C4-2B (cell line): ENCODE data around the gene SPOCK1.

Source experiments
- H3K27ac ChIP-seq: fragments of 450-650 bp; 2 replicates; pipeline ENCODE4 v1.5.1; 2017
- CTCF ChIP-seq: fragments of 450-650 bp; conservative IDR thresholded peaks from 2 replicates; pipeline ENCODE4 v1.5.1; 2017; ENCODE audit warnings: mild to moderate bottlenecking
- ZFX ChIP-seq: fragments of 450-650 bp; IDR thresholded peaks from 2 replicates; pipeline ENCODE4 v1.6.1; 2017

SPOCK1 gene

GRCh38 chr5:137294604-137295003 is 204.5 kb downstream of the SPOCK1 start:
- H3K27ac ChIP-seq, result no peak overlapping the region
- TF ChIP-seq CTCF (no peak), ZFX (no peak)

GRCh38 chr5:137292461-137293027 is 206.6 kb downstream of the SPOCK1 start:
- no peak for TF ChIP-seq CTCF
- TF ChIP-seq ZFX, result no peak
- peak overlapping the region; percentile 20; the same call in 1 of the 2 replicates for H3K27ac ChIP-seq

GRCh38 chr5:137291436-137291835 is 207.7 kb downstream of the SPOCK1 start:
- H3K27ac ChIP-seq, result peak overlapping the region; percentile 20
- TF ChIP-seq ZFX (no peak), CTCF (no peak)

GRCh38 chr5:137291031-137291430 is 208.1 kb downstream of the SPOCK1 start:
- TF ChIP-seq ZFX, result no peak
- TF ChIP-seq CTCF, result no peak
- no peak overlapping the region for H3K27ac ChIP-seq

- TF ChIP-seq ZFX, result no peak
- TF ChIP-seq CTCF, result no peak
- H3K27ac ChIP-seq, result no peak overlapping the region
Observed at GRCh38 chr5:137290373-137290772, 208.8 kb downstream of the SPOCK1 start.

GRCh38 chr5:137289856-137290255 is 209.3 kb downstream of the SPOCK1 start:
- TF ChIP-seq CTCF (no peak), ZFX (no peak)
- no peak overlapping the region for H3K27ac ChIP-seq

- TF ChIP-seq ZFX (no peak), CTCF (no peak)
- no peak overlapping the region for H3K27ac ChIP-seq
Observed at GRCh38 chr5:137287569-137287968, 211.6 kb downstream of the SPOCK1 start.
